HL-60 (cell line): ENCODE data around the gene ZNF580.

ENCODE experiments used
- DNase-seq, 2 experiments: peaks; one replicate each; pipeline ENCODE4 v3.0.0-alpha.2; 2010 to 2020; ENCODE audit warnings: low read depth in 1 of 2, low spot score in 1 of 2
- H3K27ac ChIP-seq: fragments of 250-450 bp; sonication (Bioruptor Pico); replicated peaks from 2 replicates; pipeline ENCODE4 v1.5.1; 2020; ENCODE audit warnings: mild to moderate bottlenecking, moderate library complexity
- H3K27me3 ChIP-seq: fragments of 250-450 bp; sonication (Bioruptor Pico); 2 replicates; pipeline ENCODE4 v1.5.1; 2021; ENCODE audit warnings: mild to moderate bottlenecking, moderate library complexity; ENCODE audit not compliant: insufficient read depth, poor library complexity, severe bottlenecking
- H3K4me3 ChIP-seq: replicated peaks from 2 replicates; pipeline ENCODE4 v1.5.1; 2011; ENCODE audit warnings: mild to moderate bottlenecking, control low read depth, low read length; ENCODE audit not compliant: insufficient read depth
- CTCF ChIP-seq: IDR thresholded peaks from one replicate; pipeline ENCODE4 v1.5.1; 2011; ENCODE audit warnings: low read length, control low read depth, inconsistent platforms; ENCODE audit not compliant: insufficient read depth
- GABPA ChIP-seq: IDR thresholded peaks from 2 replicates; pipeline ENCODE4 v1.6.1; 2012; ENCODE audit warnings: low read depth
- POLR2AphosphoS5 ChIP-seq: IDR thresholded peaks from 2 replicates; pipeline ENCODE4 v1.6.1; 2012; ENCODE audit warnings: low read depth
- REST ChIP-seq: IDR thresholded peaks from 2 replicates; pipeline ENCODE4 v1.6.1; 2012; ENCODE audit warnings: low read depth; ENCODE audit not compliant: insufficient replicate concordance
- SPI1 ChIP-seq: IDR thresholded peaks from 2 replicates; pipeline ENCODE4 v1.6.1; 2012; ENCODE audit warnings: low read depth, mild to moderate bottlenecking, borderline replicate concordance

ZNF580 gene

GRCh38 chr19:55614711-55615542, 25.9 kb upstream of the ZNF580 start:
- no peak for TF ChIP-seq REST
- TF ChIP-seq CTCF: no peak
- TF ChIP-seq GABPA: no peak
- TF ChIP-seq POLR2AphosphoS5: no peak
- no peak for TF ChIP-seq SPI1
- H3K27me3 ChIP-seq: no peaks in the 10 kb centered on the region
- DNase-seq: no peak

GRCh38 chr19:55615543-55616394, 25.0 kb upstream of the ZNF580 start:
- H3K4me3 ChIP-seq: no peak overlapping the region
- H3K27me3 ChIP-seq: no peaks in the 10 kb centered on the region
- no peak for DNase-seq
- no peak for TF ChIP-seq GABPA
- TF ChIP-seq CTCF: no peak
- no peak for TF ChIP-seq POLR2AphosphoS5
- no peak for TF ChIP-seq SPI1
- TF ChIP-seq REST: no peak
- H3K27ac ChIP-seq: no peak overlapping the region

More at GRCh38 chr19:55614711-55615542, 25.9 kb upstream of the ZNF580 start:
- H3K27ac ChIP-seq: no peak overlapping the region
- H3K4me3 ChIP-seq: no peak overlapping the region

- Histone ChIP-seq H3K4me3 (no peak overlapping the region), H3K27me3 (no peaks in the 10 kb centered on the region), H3K27ac (no peak overlapping the region)
- DNase-seq: no peak
- TF ChIP-seq GABPA (no peak), CTCF (no peak), REST (no peak), SPI1 (no peak), POLR2AphosphoS5 (no peak)
These were observed 24.4 kb upstream of the ZNF580 start for GRCh38 chr19:55616395-55616875.
